NB4 (cell line): Measurements from ENCODE around the gene DENND1B.
"Not testable (repeated sequence)": the region's sequence is repeated elsewhere in the genome, so short reads cannot be mapped to it uniquely, and the experiment has no call there.

Source experiments
- DNase-seq: peaks from one replicate; pipeline ENCODE4 v3.0.0; 2010; ENCODE audit warnings: low read depth
- H3K4me3 ChIP-seq: one replicate; pipeline ENCODE4 v1.5.1; 2011; ENCODE audit warnings: mild to moderate bottlenecking, low read depth, low read length, moderate library complexity
- CTCF ChIP-seq: IDR thresholded peaks from one replicate; pipeline ENCODE4 v1.5.1; 2012; ENCODE audit warnings: low read depth, low read length
- MAX ChIP-seq: IDR thresholded peaks from 2 replicates; pipeline ENCODE4 v1.6.1; 2011; ENCODE audit warnings: low read depth, low read length
- MYC ChIP-seq: IDR thresholded peaks from 2 replicates; pipeline ENCODE4 v1.6.1; 2011; ENCODE audit warnings: low read depth, low read length
- POLR2A ChIP-seq: IDR thresholded peaks from 2 replicates; pipeline ENCODE4 v1.6.1; 2011; ENCODE audit warnings: mild to moderate bottlenecking; ENCODE audit not compliant: insufficient read length; ENCODE audit errors: extremely low read depth

Gene DENND1B

DNA sequence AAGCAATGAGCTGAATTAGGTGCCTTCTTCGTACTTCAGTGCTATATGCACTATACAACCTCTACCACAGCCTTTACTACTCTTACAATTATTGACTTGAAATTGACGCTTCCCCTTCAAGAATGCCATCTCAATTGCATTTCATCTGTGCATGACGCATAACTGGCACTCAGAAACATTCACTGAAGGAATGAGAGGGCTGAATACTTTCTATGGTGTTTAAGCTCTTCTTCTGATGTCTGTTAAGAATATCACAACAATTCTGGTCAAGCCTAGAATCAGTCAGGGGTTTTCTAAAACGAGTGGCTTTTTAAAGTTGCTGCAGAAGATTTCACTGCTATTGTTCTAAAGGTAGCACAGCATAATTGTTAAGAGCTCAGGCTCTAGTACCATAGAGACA, 11.5 kb downstream of the DENND1B start:
- TF ChIP-seq POLR2A (no peak), MAX (no peak), MYC (no peak), CTCF (no peak)
- H3K4me3 ChIP-seq, result no peak overlapping the region
- DNase-seq, result no peak

GRCh38 chr1:197763307-197763706, 12.0 kb downstream of the DENND1B start:
- no peak for TF ChIP-seq CTCF
- no peak for TF ChIP-seq MYC
- no peak for TF ChIP-seq MAX
- TF ChIP-seq POLR2A, result no peak
- no peak overlapping the region for H3K4me3 ChIP-seq
- DNase-seq, result no peak

GRCh38 chr1:197761654-197762053, 13.6 kb downstream of the DENND1B start:
- TF ChIP-seq POLR2A, result no peak
- TF ChIP-seq MAX, result no peak
- TF ChIP-seq CTCF, result no peak
- TF ChIP-seq MYC, result no peak
- H3K4me3 ChIP-seq, result no peak overlapping the region
- peak; percentile 47 for DNase-seq

- not testable (repeated sequence) for H3K4me3 ChIP-seq, DNase-seq
Observed at GRCh38 chr1:197755553-197755952, 19.7 kb downstream of the DENND1B start.

GRCh38 chr1:197752652-197753164, 22.6 kb downstream of the DENND1B start:
- H3K4me3 ChIP-seq, DNase-seq: not testable (repeated sequence)

GRCh38 chr1:197750366-197750765, 24.9 kb downstream of the DENND1B start:
- no peak for TF ChIP-seq CTCF
- TF ChIP-seq MYC, result no peak
- no peak for TF ChIP-seq POLR2A
- TF ChIP-seq MAX, result no peak
- H3K4me3 ChIP-seq, result no peak overlapping the region

DNA sequence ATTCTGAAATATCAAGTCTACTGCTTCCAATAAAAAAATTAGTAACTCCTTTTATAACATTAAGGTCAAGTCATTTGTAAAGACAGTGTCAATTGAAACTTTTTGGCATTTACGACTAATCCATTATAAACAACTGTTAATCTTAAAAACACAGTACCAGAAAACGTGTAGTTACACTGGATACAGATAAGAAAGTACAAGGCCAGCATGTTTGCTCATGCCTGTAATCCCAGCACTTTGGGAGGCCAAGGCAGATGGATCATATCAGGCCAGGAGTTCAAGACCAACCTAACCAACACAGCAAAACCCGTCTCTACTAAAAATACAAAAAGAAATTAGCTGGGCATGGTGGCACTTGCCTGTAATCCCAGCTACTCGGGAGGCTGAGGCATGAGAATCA, 29.4 kb downstream of the DENND1B start:
- DNase-seq, result no peak
- no peak for TF ChIP-seq POLR2A
- no peak for TF ChIP-seq CTCF
- no peak for TF ChIP-seq MAX
- no peak for TF ChIP-seq MYC
- no peak overlapping the region for H3K4me3 ChIP-seq

More at GRCh38 chr1:197750366-197750765, 24.9 kb downstream of the DENND1B start:
- DNase-seq, result no peak
